Hepatocyte (in vitro differentiated cells): ENCODE data around the gene SPON1.

Source experiments
- CTCF ChIP-seq: fragments of 200-600 bp; sonication (generic); IDR thresholded peaks from 2 replicates; pipeline ENCODE4 v1.5.1; 2016; ENCODE audit warnings: antibody characterized with exemption, mild to moderate bottlenecking; ENCODE audit not compliant: poor library complexity
- EZH2 ChIP-seq: fragments of 200-600 bp; sonication (generic); IDR thresholded peaks from 2 replicates; pipeline ENCODE4 v1.6.1; 2016; ENCODE audit warnings: antibody characterized with exemption, mild to moderate bottlenecking, borderline replicate concordance
- EZH2phosphoT487 ChIP-seq: fragments of 200-600 bp; sonication (generic); IDR thresholded peaks from one replicate; pipeline ENCODE4 v1.6.1; 2018; ENCODE audit warnings: antibody characterized with exemption, mild to moderate bottlenecking, low read depth, moderate library complexity; ENCODE audit not compliant: unreplicated experiment, severe bottlenecking

- TF ChIP-seq EZH2 = no peak
- TF ChIP-seq CTCF = no peak
- TF ChIP-seq EZH2phosphoT487 = no peak
These were observed 261.9 kb downstream of the SPON1 start for GRCh38 chr11:14224395-14224794.
